IMR-90 (cell line): ENCODE data around the gene TIGD3. TPM values are rescaled to one million over a fixed set of nuclear protein-coding genes. Genes with fewer than 3 reads are reported as not detected.
A peak's percentile ranks its signal among the peaks of the same experiment; 100 is the strongest.

ENCODE experiments used
- ATAC-seq: fragments of 200-7000 bp; cut with Tn5 transposase; 2 replicates; pipeline ENCODE4 v1.9.1; 2020; ENCODE audit warnings: low read depth, mild to moderate bottlenecking, moderate library complexity
- BruUV-seq: library from RNA; stranded (reverse); fragments of 400-500 nt; replicated peaks from 2 replicates; lab custom pipeline; 2021; lab: Mats Ljungman, UMichigan
- CTCF ChIA-PET: fragments of 300-600 bp; formaldehyde crosslinking; extraction: SDS; loops from one replicate; lab custom pipeline; 2021; ENCODE audit warnings: antibody characterized with exemption; lab: Yijun Ruan, JAX
- POLR2A ChIA-PET: fragments of 300-600 bp; sonication (Branson Sonifier 250); formaldehyde crosslinking; loops from one replicate; lab custom pipeline; 2022; ENCODE audit warnings: antibody characterized with exemption; ENCODE audit not compliant: unreplicated experiment; lab: Charles Lee
- DNase-seq: peaks from one replicate; pipeline ENCODE4 v3.0.0; 2013
- H2AFZ ChIP-seq: replicated peaks from 2 replicates; pipeline ENCODE3; 2013; ENCODE audit warnings: low read length, mild to moderate bottlenecking; ENCODE audit not compliant: poor library complexity
- H2AK5ac ChIP-seq: 2 replicates; pipeline ENCODE4 v1.6.1; 2013; ENCODE audit warnings: low read depth, low read length, inconsistent platforms
- H2AK9ac ChIP-seq: replicated peaks from 2 replicates; pipeline ENCODE3; 2013; ENCODE audit warnings: mild to moderate bottlenecking, low read depth, low read length, moderate library complexity; ENCODE audit not compliant: poor library complexity
- H2BK120ac ChIP-seq: 2 replicates; pipeline ENCODE4 v1.6.1; 2013; ENCODE audit warnings: low read depth, low read length, inconsistent platforms
- H2BK15ac ChIP-seq: 3 replicates; pipeline ENCODE4 v1.6.1; 2013; ENCODE audit warnings: low read depth, low read length, inconsistent platforms
- H2BK20ac ChIP-seq: 2 replicates; pipeline ENCODE4 v1.6.1; 2013; ENCODE audit warnings: low read depth, mild to moderate bottlenecking, inconsistent platforms, low read length, moderate library complexity
- H2BK5ac ChIP-seq: 2 replicates; pipeline ENCODE4 v1.6.1; 2013; ENCODE audit warnings: mild to moderate bottlenecking, low read depth, low read length, inconsistent platforms; ENCODE audit not compliant: poor library complexity, severe bottlenecking
- H3K14ac ChIP-seq: replicated peaks from 2 replicates; pipeline ENCODE4 v1.6.1; 2013; ENCODE audit warnings: low read depth, low read length, inconsistent platforms
- H3K18ac ChIP-seq: 2 replicates; pipeline ENCODE4 v1.6.1; 2013; ENCODE audit warnings: low read depth, low read length, control low read depth
- H3K23ac ChIP-seq: 2 replicates; pipeline ENCODE4 v1.6.1; 2013; ENCODE audit warnings: low read depth, low read length, inconsistent platforms
- H3K27ac ChIP-seq: 2 replicates; pipeline ENCODE4 v1.5.1; 2013; ENCODE audit warnings: mild to moderate bottlenecking, control low read depth, low read length; ENCODE audit not compliant: insufficient read depth
- H3K27me3 ChIP-seq: 2 replicates; pipeline ENCODE4 v1.6.1; 2013; ENCODE audit warnings: low read length; ENCODE audit not compliant: control insufficient read depth, insufficient read depth
- H3K36me3 ChIP-seq: 2 replicates; pipeline ENCODE4 v1.6.1; 2013; ENCODE audit warnings: low read length, mixed read lengths; ENCODE audit not compliant: control insufficient read depth, insufficient read depth
- H3K4ac ChIP-seq: 2 replicates; pipeline ENCODE4 v1.6.1; 2013; ENCODE audit warnings: low read depth, low read length, inconsistent platforms
- H3K4me1 ChIP-seq: 2 replicates; pipeline ENCODE4 v1.6.1; 2013; ENCODE audit warnings: low read length, mixed read lengths; ENCODE audit not compliant: control insufficient read depth, insufficient read depth
- H3K4me2 ChIP-seq: 2 replicates; pipeline ENCODE4 v1.6.1; 2013; ENCODE audit warnings: low read depth, mild to moderate bottlenecking, control low read depth, low read length, moderate library complexity
- H3K4me3 ChIP-seq: 2 replicates; pipeline ENCODE4 v1.5.1; 2013; ENCODE audit warnings: low read depth, mild to moderate bottlenecking, control low read depth, low read length, moderate library complexity; ENCODE audit not compliant: insufficient read depth
- H3K56ac ChIP-seq: 2 replicates; pipeline ENCODE4 v1.6.1; 2013; ENCODE audit warnings: low read length, inconsistent platforms; ENCODE audit not compliant: insufficient read depth; ENCODE audit errors: extremely low read depth
- H3K79me1 ChIP-seq, 2 experiments: 2 replicates each; pipeline ENCODE4 v1.6.1; 2013; ENCODE audit warnings: low read length in 2 of 2, inconsistent platforms in 1 of 2, low read depth in 1 of 2
- H3K9ac ChIP-seq: 2 replicates; pipeline ENCODE4 v1.6.1; 2013; ENCODE audit warnings: low read depth, low read length, control low read depth
- H3K9me1 ChIP-seq: 2 replicates; pipeline ENCODE4 v1.6.1; 2013; ENCODE audit warnings: low read length, inconsistent platforms; ENCODE audit not compliant: insufficient read depth
- H3K9me3 ChIP-seq: 2 replicates; pipeline ENCODE4 v1.6.1; 2013; ENCODE audit warnings: low read length; ENCODE audit not compliant: control insufficient read depth, insufficient read depth
- H4K20me1 ChIP-seq: 2 replicates; pipeline ENCODE4 v1.6.1; 2013; ENCODE audit warnings: low read length, inconsistent platforms; ENCODE audit not compliant: insufficient read depth
- H4K5ac ChIP-seq: 2 replicates; pipeline ENCODE4 v1.6.1; 2013; ENCODE audit warnings: mild to moderate bottlenecking, low read depth, low read length, control low read depth
- H4K8ac ChIP-seq, 2 experiments: 2 replicates each; pipeline ENCODE4 v1.6.1; 2013; ENCODE audit warnings: low read depth in 2 of 2, low read length in 2 of 2, control low read depth in 1 of 2, inconsistent platforms in 1 of 2
- H4K91ac ChIP-seq: 2 replicates; pipeline ENCODE4 v1.6.1; 2013; ENCODE audit warnings: low read depth, low read length, inconsistent platforms; ENCODE audit not compliant: insufficient read depth
- BHLHE40 ChIP-seq: fragments of 150-350 bp; IDR thresholded peaks from 2 replicates; pipeline ENCODE4 v1.6.1; 2016; ENCODE audit warnings: mild to moderate bottlenecking, low read depth, low read length
- CEBPB ChIP-seq: IDR thresholded peaks from 2 replicates; pipeline ENCODE4 v1.6.1; 2012; ENCODE audit warnings: low read depth, low read length, improper control_type of control experiment
- CHD1 ChIP-seq: IDR thresholded peaks from 2 replicates; pipeline ENCODE4 v1.6.1; 2012; ENCODE audit warnings: low read depth, low read length, improper control_type of control experiment
- CTCF ChIP-seq: conservative IDR thresholded peaks from 2 replicates; pipeline ENCODE4 v1.5.1; 2012; ENCODE audit warnings: mild to moderate bottlenecking, low read depth, low read length, improper control_type of control experiment
- ELK1 ChIP-seq: fragments of 150-350 bp; IDR thresholded peaks from 2 replicates; pipeline ENCODE4 v1.6.1; 2016; ENCODE audit warnings: low read depth, mild to moderate bottlenecking, low read length, moderate library complexity, borderline replicate concordance
- FOS ChIP-seq: fragments of 150-350 bp; IDR thresholded peaks from 2 replicates; pipeline ENCODE4 v1.6.1; 2016; ENCODE audit warnings: low read depth, low read length
- MAFK ChIP-seq: IDR thresholded peaks from 2 replicates; pipeline ENCODE4 v1.6.1; 2012; ENCODE audit warnings: low read depth, low read length, improper control_type of control experiment
- MAZ ChIP-seq: IDR thresholded peaks from 2 replicates; pipeline ENCODE4 v1.6.1; 2012; ENCODE audit warnings: low read depth, mild to moderate bottlenecking, low read length, improper control_type of control experiment, moderate library complexity, borderline replicate concordance
- MXI1 ChIP-seq: IDR thresholded peaks from 2 replicates; pipeline ENCODE4 v1.6.1; 2012; ENCODE audit warnings: low read depth, mild to moderate bottlenecking, low read length, moderate library complexity, borderline replicate concordance
- NFE2L2 ChIP-seq: fragments of 150-350 bp; IDR thresholded peaks from 2 replicates; pipeline ENCODE4 v1.6.1; 2016; ENCODE audit warnings: low read depth, mild to moderate bottlenecking, low read length
- POLR2A ChIP-seq: IDR thresholded peaks from 2 replicates; pipeline ENCODE4 v1.6.1; 2012; ENCODE audit warnings: mild to moderate bottlenecking, low read depth, low read length
- RAD21 ChIP-seq: IDR thresholded peaks from 2 replicates; pipeline ENCODE4 v1.6.1; 2012; ENCODE audit warnings: low read length, improper control_type of control experiment
- RCOR1 ChIP-seq: IDR thresholded peaks from 2 replicates; pipeline ENCODE4 v1.6.1; 2012; ENCODE audit warnings: mild to moderate bottlenecking, low read length, improper control_type of control experiment; ENCODE audit not compliant: insufficient replicate concordance
- RFX5 ChIP-seq: IDR thresholded peaks from 2 replicates; pipeline ENCODE4 v1.8.0; 2012; ENCODE audit warnings: low read depth, mild to moderate bottlenecking, low read length, moderate library complexity
- SMC3 ChIP-seq: fragments of 150-350 bp; IDR thresholded peaks from 2 replicates; pipeline ENCODE4 v1.6.1; 2016; ENCODE audit warnings: low read depth, mild to moderate bottlenecking, antibody characterized with exemption, low read length, moderate library complexity
- USF2 ChIP-seq: fragments of 150-350 bp; IDR thresholded peaks from 2 replicates; pipeline ENCODE4 v1.6.1; 2017; ENCODE audit warnings: mild to moderate bottlenecking, antibody characterized with exemption, low read length, low read depth
- WGBS, 2 experiments: methylation state at CpG; one replicate each; pipeline versions ENCODE4 v1.1.5 to v1.1.7; 2013; ENCODE audit warnings: missing lambda C conversion rate in 2 of 2; ENCODE audit not compliant: insufficient read length in 1 of 2; ENCODE audit errors: extremely low coverage in 2 of 2; 5-methylcytosine and 5-hydroxymethylcytosine counted together
- dilution Hi-C: fragments of 300-500 bp; cut with HindIII; formaldehyde crosslinking; loops from one replicate; pipeline ENCODE4 v1.14.3; 2018; ENCODE audit warnings: low sequenced_read_pairs; ENCODE audit not compliant: unreplicated experiment
- in situ Hi-C: fragments of 300-500 bp; cut with MboI; formaldehyde crosslinking; loops from 3 replicates; pipeline ENCODE4 v1.14.3; 2019; ENCODE audit warnings: low sequenced_read_pairs, inconsistent platforms, mixed read lengths
- intact Hi-C: fragments of 100-400 bp; cut with micrococcal nuclease; formaldehyde crosslinking; loops from 2 replicates; pipeline ENCODE4 v1.10.0; 2022
- polyA plus RNA-seq, 3 experiments: library from polyadenylated mRNA; depleted of rRNA; stranded (reverse); fragments of >200 nt; gene quantifications; 2 replicates each; pipeline ENCODE4 v1.2.3, GENCODE V29; 2012; ENCODE audit warnings: low replicate concordance in 1 of 3
- total RNA-seq: library from RNA; depleted of rRNA; stranded (reverse); fragments of >200 nt; gene quantifications from 2 replicates; pipeline ENCODE4 v1.2.3, GENCODE V29; 2012

Gene TIGD3
- total and polyA plus RNA-seq, 2 of the 4 experiments (the other 2 are of a cell fraction): 0.12 TPM; not detected in 1

DNA sequence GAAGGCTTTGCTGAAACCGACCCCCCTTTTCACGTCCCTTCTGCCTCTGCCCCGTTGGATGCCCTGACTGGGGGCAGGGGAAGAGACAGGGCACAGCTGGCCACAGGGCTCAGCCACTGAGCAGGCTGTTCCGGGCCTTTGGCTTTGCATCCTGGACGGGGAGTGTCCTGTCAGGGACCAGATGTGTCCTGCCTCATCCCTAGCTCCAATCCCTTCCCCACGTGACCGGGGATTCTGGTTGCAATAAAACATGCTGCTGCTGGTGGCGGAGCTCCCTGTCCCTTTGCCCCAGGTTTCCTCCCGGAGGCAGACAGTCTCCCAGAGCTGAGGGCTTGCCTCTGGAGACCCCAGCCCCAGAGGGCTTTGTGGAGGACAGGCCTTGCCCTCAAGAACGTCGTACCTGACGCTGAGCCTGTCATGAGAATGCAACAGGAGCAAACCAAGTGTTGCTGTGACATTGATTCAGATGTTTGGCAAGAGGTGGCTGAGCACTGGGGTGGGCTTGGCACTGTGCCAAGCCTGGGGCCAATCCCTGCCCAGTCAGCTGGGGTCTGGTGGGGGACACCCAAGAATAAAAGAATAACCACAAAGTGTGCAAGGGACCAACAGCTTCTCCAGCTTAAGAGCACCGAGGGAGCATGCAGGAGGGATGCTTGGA, 32.6 kb upstream of the TIGD3 start:
- CTCF ChIA-PET: interaction anchor here (0.7 kb wide), 1 partner anchor 47 kb away, joined by 4 read pairs; no protein-coding TSS in a partner anchor
- no peak for ATAC-seq

More for the DNA sequence above, 32.6 kb upstream of the TIGD3 start:
- Histone ChIP-seq H3K18ac (no peak overlapping the region), H3K23ac (no peak overlapping the region), H3K4me1 (peaks cover 6% of the 10 kb centered on the region), H3K4me3 (no peak overlapping the region), H3K4ac (no peak overlapping the region), H4K5ac (no peak overlapping the region), H3K9me1 (peaks cover 9% of the 10 kb centered on the region), H3K14ac (no peak overlapping the region), H3K4me2 (no peak overlapping the region), H3K79me1 (peaks cover 3 to 60% of the 10 kb centered on the region in 2 experiments), H3K36me3 (peaks cover 38% of the 10 kb centered on the region), H2AK5ac (no peak overlapping the region), H2BK120ac (no peak overlapping the region), H3K56ac (no peak overlapping the region), H3K27me3 (no peaks in the 10 kb centered on the region), H4K91ac (no peak overlapping the region), H3K27ac (no peak overlapping the region), H3K9ac (no peak overlapping the region), H2BK20ac (no peak overlapping the region), H3K9me3 (no peaks in the 10 kb centered on the region), H2AFZ (peak overlapping the region; percentile 5), H2BK5ac (no peak overlapping the region), H4K20me1 (peaks cover 73% of the 10 kb centered on the region), H4K8ac (no peak overlapping the region), H2BK15ac (no peak overlapping the region), H2AK9ac (no peak overlapping the region)
- BruUV-seq: no TSS peak
- in situ Hi-C loops (no loop called here), dilution Hi-C loops (no loop called here), intact Hi-C loops (no loop called here)
- POLR2A ChIA-PET: no interaction called here
- 49% methylated on average over 7 of the region's 13 CpGs; no CpG with 5 or more reads in 1 of the 2 experiments for WGBS, 2 experiments
- TF ChIP-seq MAFK (no peak), CEBPB (no peak), SMC3 (no peak), MAZ (no peak), NFE2L2 (no peak), ELK1 (no peak), BHLHE40 (no peak), RFX5 (no peak), MXI1 (no peak), RAD21 (no peak), FOS (no peak), RCOR1 (no peak), CTCF (no peak), POLR2A (no peak; the same call in 1 of the 2 replicates), CHD1 (no peak), USF2 (no peak; the same call in 1 of the 2 replicates)
- no peak for DNase-seq
